ENCODE measurements around the gene PEX14. TPM values are rescaled to one million over a fixed set of nuclear protein-coding genes. Genes with fewer than 3 reads are reported as not detected.

Gene PEX14
- total RNA-seq, 2 experiments from 2014 or later = 13.3 to 14.8 TPM

DNA sequence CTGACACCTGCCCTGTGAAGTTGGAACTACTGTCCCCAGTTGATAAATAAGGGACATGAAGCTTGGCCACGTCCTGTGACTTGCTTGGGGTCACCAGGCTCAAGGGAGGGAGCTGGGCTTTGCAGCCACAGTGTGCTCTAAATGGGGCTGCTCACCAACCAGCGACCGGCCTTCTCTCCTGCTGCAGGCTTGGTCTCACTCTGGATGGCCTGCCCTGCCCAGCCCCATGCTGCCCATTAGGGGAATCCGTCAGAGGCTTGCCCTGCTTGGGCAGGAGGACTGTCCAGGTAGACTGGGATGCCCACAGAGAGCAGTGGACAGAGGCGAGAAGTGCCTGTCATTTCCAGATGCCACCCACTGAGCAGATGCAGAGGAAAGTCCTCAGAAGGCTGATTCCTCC lies 45.8 kb upstream of the PEX14 start:
- H3K27ac Mint-ChIP-seq = peak overlapping the region; percentile 92

DNA sequence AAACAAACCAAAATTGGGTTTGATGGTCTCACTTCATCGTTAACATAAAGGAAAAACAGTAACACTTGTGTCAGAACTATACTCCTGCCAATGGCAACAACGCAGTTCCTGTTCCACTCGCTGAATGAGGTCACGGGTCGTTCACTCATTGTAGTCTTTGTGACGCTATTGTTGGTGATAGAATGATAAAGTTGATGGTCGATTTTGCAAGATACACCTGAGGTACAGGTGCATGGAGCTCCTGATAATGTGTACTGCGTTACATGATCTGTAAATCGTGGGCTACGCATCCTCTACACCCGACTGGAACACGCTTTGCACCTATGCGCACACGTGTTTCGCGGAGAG lies 44.9 kb upstream of the PEX14 start:
- Mint-ChIP-seq H3K27me3 (no peaks in the 10 kb centered on the region), H3K9me3 (no peaks in the 10 kb centered on the region)
- peak; percentile 31 for ATAC-seq (ENCODE audit: poor library complexity)

More for the DNA sequence above, 45.8 kb upstream of the PEX14 start:
- Histone ChIP-seq H3K27me3 (ENCODE audit: control insufficient read depth in 1 of 2, insufficient read depth in 2 of 2, low read length in 2 of 2) (no peaks in the 10 kb centered on the region), H3K9me3 (ENCODE audit: control insufficient read depth in 1 of 2, insufficient read depth in 1 of 2, low read length in 2 of 2) (no peaks in the 10 kb centered on the region), H3K4me1 (ENCODE audit: insufficient read depth, low read length) (peaks cover 26% of the 10 kb centered on the region), H3K27ac (ENCODE audit: low read depth in 1 of 2, low read length in 2 of 2) (no peak overlapping the region), H3K4me3 (ENCODE audit: low read length) (no peak overlapping the region), H3K36me3 (ENCODE audit: insufficient read depth, low read length) (no peaks in the 10 kb centered on the region)
- H3K4me3 Mint-ChIP-seq = no peak overlapping the region
- POLR2A ChIA-PET = no interaction called here
- ATAC-seq (ENCODE audit: poor library complexity) (no peak), DNase-seq (peak in 1 of 14 experiments; percentile 34)
- peaks cover 23% of the 10 kb centered on the region for H3K4me1 Mint-ChIP-seq (ENCODE audit: low read depth)
- CTCF ChIA-PET = interaction anchor here (1.3 to 3.0 kb wide), 5 partner anchors 14 to 219 kb away, joined by 3 to 19 read pairs (median 7); partner anchors contain the start of genes KIF1B and PGD
- TF ChIP-seq, protein P1, sequence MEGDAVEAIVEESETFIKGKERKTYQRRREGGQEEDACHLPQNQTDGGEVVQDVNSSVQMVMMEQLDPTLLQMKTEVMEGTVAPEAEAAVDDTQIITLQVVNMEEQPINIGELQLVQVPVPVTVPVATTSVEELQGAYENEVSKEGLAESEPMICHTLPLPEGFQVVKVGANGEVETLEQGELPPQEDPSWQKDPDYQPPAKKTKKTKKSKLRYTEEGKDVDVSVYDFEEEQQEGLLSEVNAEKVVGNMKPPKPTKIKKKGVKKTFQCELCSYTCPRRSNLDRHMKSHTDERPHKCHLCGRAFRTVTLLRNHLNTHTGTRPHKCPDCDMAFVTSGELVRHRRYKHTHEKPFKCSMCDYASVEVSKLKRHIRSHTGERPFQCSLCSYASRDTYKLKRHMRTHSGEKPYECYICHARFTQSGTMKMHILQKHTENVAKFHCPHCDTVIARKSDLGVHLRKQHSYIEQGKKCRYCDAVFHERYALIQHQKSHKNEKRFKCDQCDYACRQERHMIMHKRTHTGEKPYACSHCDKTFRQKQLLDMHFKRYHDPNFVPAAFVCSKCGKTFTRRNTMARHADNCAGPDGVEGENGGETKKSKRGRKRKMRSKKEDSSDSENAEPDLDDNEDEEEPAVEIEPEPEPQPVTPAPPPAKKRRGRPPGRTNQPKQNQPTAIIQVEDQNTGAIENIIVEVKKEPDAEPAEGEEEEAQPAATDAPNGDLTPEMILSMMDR (IDR thresholded peaks at IDR 0.05) = no peak
- no peaks in the 10 kb centered on the region for H3K9me3 Mint-ChIP-seq
- H3K36me3 Mint-ChIP-seq (ENCODE audit: low read depth) = peaks cover 6% of the 10 kb centered on the region
- H3K27me3 Mint-ChIP-seq = no peaks in the 10 kb centered on the region
- intact Hi-C loops (cut with DNase I, micrococcal nuclease) = loop anchor here (1.0 to 5.0 kb wide), 8 partner anchors 52 to 937 kb away; partner anchors contain the start of genes KIF1B (in 2 of the 2), LZIC (in 1 of the 2) and NMNAT1 (in 1 of the 2)

DNA sequence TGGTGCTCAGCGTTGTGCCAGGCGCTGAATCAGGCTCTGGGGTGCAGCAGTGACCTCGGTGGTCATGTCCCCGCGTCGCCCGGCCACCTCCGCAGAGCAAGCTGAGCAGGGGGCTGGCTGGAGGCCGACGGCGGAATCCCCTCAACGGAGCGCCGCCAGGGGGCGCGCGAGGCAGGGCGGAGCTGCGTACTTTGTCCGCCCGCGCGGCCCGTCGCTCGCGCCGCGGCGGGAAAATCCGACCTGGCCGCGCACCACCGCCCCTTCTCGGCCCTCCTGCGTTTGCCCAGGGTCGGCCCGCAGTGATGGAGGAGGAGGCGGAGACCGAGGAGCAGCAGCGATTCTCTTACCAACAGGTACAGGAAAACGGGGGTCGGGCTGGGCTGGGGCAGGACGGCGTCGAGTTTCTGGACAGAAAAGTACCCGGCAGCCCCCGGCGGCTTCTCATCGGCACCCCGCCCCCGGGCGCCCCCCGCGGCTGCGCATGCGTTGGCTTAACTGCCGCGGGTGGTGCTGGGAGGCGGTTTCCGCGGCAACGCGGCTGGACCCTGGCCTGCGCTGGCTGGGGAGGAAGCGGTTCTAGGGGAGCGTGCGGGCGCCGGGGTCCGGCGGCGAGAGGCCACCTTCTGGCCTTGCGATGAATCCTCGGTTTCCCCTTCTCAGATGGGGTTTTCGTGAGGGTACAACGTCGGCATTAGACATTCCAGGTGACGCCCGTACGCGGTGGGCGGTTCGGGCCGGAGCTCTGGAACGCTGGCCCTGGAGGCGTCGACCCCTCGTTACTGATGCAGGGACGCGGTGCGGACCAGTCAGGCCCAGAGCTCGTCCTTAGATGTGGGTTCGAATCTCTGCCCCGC lies 44.3 kb upstream of the PEX14 start, which contains the start of gene CENPS:
CENPS (plus strand) TSS at position 218 of the 854 bp plus-strand sequence; CDS start at position 303, 85 bp downstream.
- intact Hi-C loops (cut with DNase I, micrococcal nuclease) = loop anchor here (1.0 to 5.0 kb wide), 6 partner anchors 31 to 803 kb away; partner anchors contain the start of genes DFFA (in 1 of the 2), PGD (in 1 of the 2) and UBE4B (in 1 of the 2)
- H3K36me3 ChIP-seq (ENCODE audit: insufficient read depth, low read length) = no peaks in the 10 kb centered on the region

More for the DNA sequence above, 44.9 kb upstream of the PEX14 start:
- H3K9me3 ChIP-seq (ENCODE audit: control insufficient read depth in 1 of 2, insufficient read depth in 1 of 2, low read length in 2 of 2) = no peaks in the 10 kb centered on the region
- Mint-ChIP-seq H3K27ac (peak overlapping the region; percentile 92), H3K36me3 (ENCODE audit: low read depth) (peaks cover 6% of the 10 kb centered on the region), H3K4me1 (ENCODE audit: low read depth) (peaks cover 23% of the 10 kb centered on the region), H3K4me3 (peak overlapping the region; percentile 94)
- H3K27ac ChIP-seq (ENCODE audit: low read depth in 1 of 2, low read length in 2 of 2) = peak overlapping the region; percentile 30 to 65
- H3K27me3 ChIP-seq (ENCODE audit: control insufficient read depth in 1 of 2, insufficient read depth in 2 of 2, low read length in 2 of 2) = no peaks in the 10 kb centered on the region
- TF ChIP-seq, protein P1 (IDR thresholded peaks at IDR 0.05) = no peak
- intact Hi-C loops (cut with DNase I, micrococcal nuclease) = loop anchor here (1.0 to 5.0 kb wide), 10 partner anchors 31 to 938 kb away; partner anchors contain the start of genes DFFA (in 1 of the 2), LZIC (in 1 of the 2), NMNAT1 (in 1 of the 2) and PGD (in 1 of the 2)
- ChIA-PET POLR2A (interaction anchor here (0.6 to 2.2 kb wide), 7 partner anchors 21 to 801 kb away, joined by 3 to 20 read pairs (median 4); partner anchors contain the start of genes KIF1B and PEX14), CTCF (interaction anchor here (0.6 to 3.0 kb wide), 17 partner anchors 12 to 1005 kb away, joined by 3 to 35 read pairs (median 4); partner anchors contain the start of genes DFFA, KIF1B, PEX14 and PGD)
- peak in 6 of 14 experiments; percentile 8 to 66 (median 50) for DNase-seq
- H3K36me3 ChIP-seq (ENCODE audit: insufficient read depth, low read length) = no peaks in the 10 kb centered on the region
- peaks cover 26% of the 10 kb centered on the region for H3K4me1 ChIP-seq (ENCODE audit: insufficient read depth, low read length)
- peak overlapping the region; percentile 71 for H3K4me3 ChIP-seq (ENCODE audit: low read length)

More for the DNA sequence above, 44.3 kb upstream of the PEX14 start, which contains the start of gene CENPS:
- Mint-ChIP-seq H3K4me1 (ENCODE audit: low read depth) (peaks cover 23% of the 10 kb centered on the region), H3K27ac (peak within 1 kb of the TSS; percentile 92), H3K4me3 (peak within 1 kb of the TSS; percentile 94), H3K36me3 (ENCODE audit: low read depth) (peaks cover 6% of the 10 kb centered on the region), H3K27me3 (no peaks in the 10 kb centered on the region), H3K9me3 (no peaks in the 10 kb centered on the region)
- Histone ChIP-seq H3K9me3 (ENCODE audit: control insufficient read depth in 1 of 2, insufficient read depth in 1 of 2, low read length in 2 of 2) (no peaks in the 10 kb centered on the region), H3K27ac (ENCODE audit: low read depth in 1 of 2, low read length in 2 of 2) (peak within 1 kb of the TSS; percentile 65 to 68), H3K27me3 (ENCODE audit: control insufficient read depth in 1 of 2, insufficient read depth in 2 of 2, low read length in 2 of 2) (no peaks in the 10 kb centered on the region), H3K4me3 (ENCODE audit: low read length) (peak within 1 kb of the TSS; percentile 71), H3K4me1 (ENCODE audit: insufficient read depth, low read length) (peaks cover 26% of the 10 kb centered on the region)
- ChIA-PET CTCF (interaction anchor here (0.6 to 3.0 kb wide), 18 partner anchors 12 to 1005 kb away, joined by 3 to 35 read pairs (median 4); partner anchors contain the start of genes DFFA, KIF1B, PEX14 and PGD), POLR2A (interaction anchor here (0.6 to 2.2 kb wide), 9 partner anchors 21 to 582 kb away, joined by 3 to 20 read pairs (median 4); partner anchors contain the start of genes DFFA, KIF1B, PEX14 and PGD)
- ATAC-seq (ENCODE audit: poor library complexity) (peak; percentile 79), DNase-seq (peak; percentile 72 to 95 (median 90))
- TF ChIP-seq, protein P1 (IDR thresholded peaks at IDR 0.05) = peak; percentile 98
